ENCODE results near the gene BASP1.
A peak's percentile ranks its signal among the peaks of the same experiment; 100 is the strongest.
"Not testable (repeated sequence)": the region's sequence is repeated elsewhere in the genome, so short reads cannot be mapped to it uniquely, and the experiment has no call there.

BASP1 gene

DNA sequence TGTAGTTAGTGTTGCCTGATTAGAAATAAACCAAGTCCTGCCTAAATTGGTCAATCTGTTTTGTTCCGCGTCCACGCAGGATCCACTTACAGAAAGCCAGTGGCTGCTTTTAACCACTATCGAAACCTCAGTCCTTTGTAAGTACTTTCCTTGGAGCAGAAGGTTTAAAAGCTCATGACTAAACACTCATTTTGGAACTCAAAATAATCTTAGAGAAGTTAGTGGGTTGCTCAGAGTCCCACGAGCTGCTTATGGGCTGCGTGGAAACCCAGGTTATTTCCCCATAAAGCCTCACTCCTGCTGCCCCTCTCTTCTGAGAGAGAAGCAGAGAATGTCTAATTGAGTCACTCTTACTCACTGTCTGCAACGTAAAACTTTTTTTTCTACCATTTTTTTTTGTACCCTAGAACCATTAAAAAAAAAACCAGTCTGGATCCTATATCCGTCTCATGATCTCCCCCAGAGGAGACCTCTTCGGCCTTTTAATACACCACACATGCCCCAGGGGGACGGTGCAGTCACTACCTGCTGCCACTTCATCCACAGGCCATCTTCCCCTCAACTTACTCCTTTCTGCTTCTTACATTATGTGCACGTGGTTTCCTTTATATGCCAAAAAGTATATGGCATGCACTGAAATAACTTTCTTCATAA lies 7.6 kb downstream of the BASP1 start:
- no peak for DNase-seq

DNA sequence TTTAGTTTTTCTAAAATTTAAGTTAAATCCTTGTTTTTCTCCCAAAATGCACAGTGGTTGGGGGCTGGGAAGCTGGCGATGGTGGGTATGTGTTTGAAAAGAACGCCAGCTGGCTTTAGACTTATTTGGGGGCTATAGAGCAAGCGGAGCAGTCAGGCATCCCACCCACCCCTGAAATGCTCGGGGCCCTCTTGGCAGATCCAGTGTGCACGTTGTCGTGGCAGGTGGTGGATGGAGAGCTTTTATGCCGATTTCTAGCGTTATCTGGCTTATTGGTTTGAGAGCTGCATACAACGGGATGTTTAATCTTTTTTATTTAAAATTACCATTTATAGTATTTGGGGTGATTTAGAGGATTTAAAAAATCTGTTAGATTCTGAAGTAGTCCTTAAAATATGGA lies 8.1 kb downstream of the BASP1 start:
- no peak for DNase-seq

DNA sequence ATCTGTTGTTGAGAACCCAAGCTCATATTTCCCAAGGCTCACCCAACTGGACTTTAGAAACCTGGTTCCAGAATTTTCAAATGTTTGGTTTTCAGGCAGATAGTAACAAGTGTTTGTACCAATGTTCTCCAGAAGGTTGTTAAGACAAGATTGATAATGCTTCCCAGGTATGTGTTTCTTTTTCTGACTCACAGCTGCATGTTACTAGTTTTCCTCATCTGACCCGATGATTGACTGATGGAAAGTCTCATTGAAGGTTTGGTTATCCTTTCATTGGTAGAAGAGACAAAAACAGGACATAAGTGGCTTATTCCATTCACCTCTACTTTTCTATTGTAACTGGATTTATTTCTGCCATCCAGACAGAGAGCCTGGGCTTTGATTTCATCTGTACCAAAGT lies 10.4 kb downstream of the BASP1 start:
- DNase-seq, result no peak

DNA sequence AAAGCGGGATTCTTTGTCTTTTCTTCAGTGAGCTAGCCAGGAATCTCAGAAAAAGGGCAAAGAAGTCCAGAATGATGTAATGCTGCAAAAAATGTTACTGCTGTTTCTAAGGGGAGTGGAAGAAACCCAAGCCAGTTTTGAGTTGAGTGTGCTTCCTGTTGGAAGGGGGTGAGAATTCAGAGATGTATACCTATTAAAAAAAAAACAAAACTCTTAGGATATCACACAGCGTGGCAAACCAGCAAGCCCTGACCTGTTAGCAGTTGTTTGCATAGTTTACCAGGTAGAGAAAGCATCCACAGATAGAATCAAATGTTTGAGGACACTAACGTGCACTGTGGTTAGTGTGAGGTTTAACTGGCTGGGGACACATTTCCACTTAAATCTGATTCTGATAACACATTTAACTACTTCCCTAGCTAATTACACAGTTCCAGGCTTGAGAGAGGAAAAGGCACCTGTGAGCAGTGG lies 11.4 kb downstream of the BASP1 start:
- peak; percentile 82 for DNase-seq

- no peak for DNase-seq
These were observed 11.9 kb downstream of the BASP1 start for GRCh38 chr5:17229313-17229712.

DNA sequence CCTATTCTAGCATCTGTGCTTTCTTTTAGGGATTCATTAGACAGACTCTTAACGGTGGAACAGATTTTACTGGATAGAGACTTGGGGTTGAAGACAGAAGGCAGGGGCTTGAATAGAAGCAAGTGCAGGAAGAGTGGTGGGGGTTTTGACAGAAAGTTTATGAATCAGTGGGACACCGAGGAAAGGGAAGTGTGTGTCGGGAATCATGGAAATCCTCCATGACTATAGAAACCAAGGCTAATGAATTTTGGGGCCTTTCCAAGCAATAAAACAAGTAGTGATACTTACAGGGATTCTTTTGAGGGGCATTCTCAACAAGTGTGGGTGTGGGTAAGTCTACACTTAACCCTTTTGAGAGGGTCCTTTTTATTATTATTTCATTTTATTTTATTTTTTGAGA lies 12.8 kb downstream of the BASP1 start:
- no peak for DNase-seq

GRCh38 chr5:17230808-17231525 lies 13.5 kb downstream of the BASP1 start:
- DNase-seq, result no peak

DNA sequence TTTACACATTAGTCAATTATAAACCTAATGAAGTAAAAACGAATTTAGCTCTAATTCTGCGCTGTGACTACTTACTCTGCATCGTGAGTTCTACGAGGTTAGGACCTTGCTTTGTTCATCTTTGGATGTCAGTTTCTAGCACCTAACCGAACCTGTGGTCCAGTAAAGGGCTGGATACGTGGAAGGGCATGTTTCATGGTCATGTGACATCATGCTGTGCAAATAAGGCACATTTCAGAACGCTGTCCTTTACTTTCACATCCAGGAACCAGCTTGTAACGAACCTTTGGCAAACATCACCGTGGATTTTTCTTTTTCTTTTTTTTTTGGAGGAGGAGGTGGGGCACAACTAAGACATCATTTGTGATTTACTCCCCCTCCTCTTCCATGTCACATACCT lies 15.0 kb downstream of the BASP1 start:
- no peak for DNase-seq

- DNase-seq, result no peak
These were observed 16.1 kb downstream of the BASP1 start for GRCh38 chr5:17233488-17233887.

DNA sequence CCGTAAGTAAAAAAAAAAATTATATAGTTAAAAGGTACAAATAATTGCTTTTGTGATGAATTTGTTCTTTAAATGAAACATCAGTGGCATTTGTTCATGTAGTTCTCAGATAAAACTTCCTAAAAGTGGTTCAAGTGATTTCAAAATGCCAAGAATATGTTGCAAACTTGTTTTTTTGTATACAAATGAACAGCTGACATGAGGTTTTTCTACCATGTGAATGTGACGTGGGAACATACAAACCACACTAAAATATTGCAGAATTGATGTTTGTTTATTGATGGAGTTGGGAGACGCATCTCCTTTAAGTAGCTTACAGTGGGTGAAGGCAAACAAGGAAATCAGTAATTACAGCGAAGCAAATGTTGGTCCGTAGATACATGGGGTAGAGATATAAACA lies 16.9 kb downstream of the BASP1 start:
- DNase-seq, result no peak

DNA sequence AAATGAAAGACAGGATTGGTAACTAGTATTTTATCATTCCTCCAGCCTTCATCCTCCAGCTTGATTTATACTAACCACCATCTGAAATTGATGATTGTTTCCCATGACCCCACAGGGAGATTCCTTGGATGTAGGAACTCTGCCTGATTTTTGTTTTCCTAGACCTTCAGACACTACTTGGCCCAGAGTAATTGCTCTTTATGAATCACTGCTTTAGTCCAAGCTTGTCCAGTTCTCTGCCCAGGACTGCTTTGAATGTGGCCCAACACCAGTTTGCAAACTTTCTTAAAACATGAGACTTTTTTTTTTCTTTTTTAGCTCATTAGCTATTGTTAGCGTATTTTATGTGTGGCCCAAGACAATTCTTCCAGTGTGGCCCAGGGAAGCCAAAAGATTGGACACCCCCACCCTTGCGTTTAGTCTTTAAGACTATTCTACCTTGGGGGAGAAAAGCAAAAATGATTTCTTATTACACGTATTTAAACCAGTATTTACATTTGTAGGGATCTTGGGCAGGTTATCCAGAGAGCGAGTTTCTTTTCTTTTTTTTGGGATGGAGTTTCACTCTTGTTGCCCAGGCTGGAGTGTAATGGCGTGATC lies 18.4 kb downstream of the BASP1 start:
- no peak for DNase-seq

GRCh38 chr5:17238521-17239041 lies 21.1 kb downstream of the BASP1 start:
- DNase-seq, result no peak

GRCh38 chr5:17239953-17240352 lies 22.5 kb downstream of the BASP1 start:
- no peak for DNase-seq

GRCh38 chr5:17240487-17240886 lies 23.1 kb downstream of the BASP1 start:
- DNase-seq, result no peak

DNA sequence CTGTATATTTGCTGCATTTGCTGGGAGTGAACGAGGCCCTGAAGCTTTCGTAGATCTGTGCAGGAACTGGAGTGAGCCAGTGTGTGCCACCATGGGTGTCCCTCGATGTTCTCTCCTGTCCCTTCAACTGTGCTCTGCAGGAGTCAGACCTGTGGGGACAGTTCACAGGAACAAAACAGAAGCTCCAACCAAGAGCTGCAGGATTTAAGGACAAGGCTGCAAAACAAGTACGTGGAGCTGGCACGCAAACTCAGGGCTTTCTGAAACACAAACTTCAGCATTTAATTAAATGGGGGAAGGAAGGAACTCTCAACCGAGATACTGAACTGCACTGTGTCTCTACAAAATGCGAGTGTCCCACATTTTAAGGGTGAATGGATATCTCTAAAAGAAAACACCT lies 24.2 kb downstream of the BASP1 start:
- no peak for DNase-seq

DNA sequence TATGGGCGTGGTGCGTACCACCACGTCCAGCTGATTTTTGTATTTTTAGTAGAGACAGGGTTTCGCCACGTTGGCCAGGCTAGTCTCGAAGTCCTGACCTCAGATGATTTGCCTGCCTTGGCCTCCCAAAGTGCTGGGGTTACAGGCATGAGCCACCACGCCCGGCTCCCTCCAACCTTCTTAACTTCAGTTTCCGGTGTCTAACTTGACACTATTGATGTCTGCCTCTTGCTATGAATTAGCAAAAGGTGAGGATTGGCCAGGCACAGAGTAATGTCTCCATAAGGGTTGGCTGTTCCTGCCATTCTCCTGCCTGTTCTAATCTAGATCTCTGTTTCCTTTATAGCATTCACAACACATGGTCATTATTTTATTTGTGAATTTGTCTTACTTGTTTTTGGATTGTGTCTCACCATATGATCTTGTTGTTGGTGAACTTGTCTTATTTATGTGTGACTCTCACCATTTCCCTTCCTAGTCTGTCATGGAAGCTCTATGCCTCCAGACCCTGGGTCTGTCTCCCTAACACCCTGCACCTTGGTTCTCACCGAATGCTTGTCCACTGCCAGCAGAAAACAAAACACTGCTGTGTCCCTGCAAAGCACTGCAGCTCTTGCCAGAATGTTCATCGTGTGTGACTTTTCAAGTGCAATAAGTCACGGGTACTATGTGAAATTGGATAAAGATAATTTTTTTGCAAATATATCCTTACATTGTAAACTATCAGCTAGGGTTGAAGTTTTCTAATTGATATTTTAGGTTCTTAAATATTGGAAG lies 26.0 kb downstream of the BASP1 start:
- DNase-seq, result no peak

DNA sequence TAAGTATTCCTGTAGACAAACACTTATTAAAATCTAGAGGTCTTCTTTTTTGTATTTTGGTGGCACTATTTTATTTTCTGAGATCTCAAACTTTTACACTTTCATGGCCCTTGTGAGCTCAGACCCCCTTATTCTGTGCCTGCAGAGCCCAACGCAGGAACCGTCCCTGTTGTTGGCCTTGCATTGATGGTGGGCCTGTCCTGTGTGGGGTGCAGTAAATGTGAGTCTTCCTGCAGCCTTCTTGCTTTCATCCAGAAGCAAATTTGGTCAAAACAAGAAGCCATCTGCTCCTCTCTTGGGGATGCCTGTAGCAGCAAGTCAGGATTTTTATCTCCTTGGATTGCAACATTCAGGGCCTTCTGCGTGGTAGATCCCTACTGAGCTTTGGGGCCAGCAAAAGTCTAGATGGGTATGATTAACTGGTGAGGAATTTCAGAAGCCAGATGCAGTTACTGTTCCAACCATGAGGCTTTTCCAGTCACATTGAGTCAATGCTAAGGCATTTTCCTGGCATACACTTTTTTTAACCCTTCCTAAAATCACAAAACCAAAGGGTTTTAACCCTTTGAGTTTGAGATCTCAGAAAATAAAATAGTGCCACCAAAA lies 31.7 kb downstream of the BASP1 start:
- DNase-seq, result no peak

- DNase-seq, result not testable (repeated sequence)
These were observed 32.4 kb downstream of the BASP1 start for GRCh38 chr5:17249841-17250240.

GRCh38 chr5:17252543-17252942 lies 35.1 kb downstream of the BASP1 start:
- DNase-seq, result no peak

DNA sequence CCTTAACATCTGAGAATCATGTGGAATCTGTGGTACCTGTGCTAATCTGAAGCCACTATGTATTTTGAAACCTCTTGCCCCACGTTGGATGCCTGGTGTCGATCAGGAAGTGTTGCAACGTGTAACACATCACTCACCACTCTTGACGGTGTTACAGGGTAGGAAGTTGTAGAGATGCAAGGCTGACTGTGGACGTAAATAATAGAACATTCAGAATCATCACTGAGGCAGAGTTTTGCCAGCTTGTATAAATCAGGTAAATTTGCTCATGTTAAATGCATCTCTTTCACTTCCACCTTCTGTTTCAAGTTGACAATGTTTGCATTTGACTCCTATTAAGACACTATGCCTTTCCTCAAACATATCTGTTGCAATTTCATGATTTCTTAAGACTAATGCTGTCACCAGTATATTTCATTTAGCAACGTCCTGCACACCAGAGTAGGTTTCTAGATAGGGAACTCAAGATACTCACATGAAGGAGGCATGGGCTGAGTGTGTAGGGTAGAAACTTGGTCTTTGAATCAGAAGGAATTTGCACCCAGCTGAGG lies 38.1 kb downstream of the BASP1 start:
- no peak for DNase-seq

DNA sequence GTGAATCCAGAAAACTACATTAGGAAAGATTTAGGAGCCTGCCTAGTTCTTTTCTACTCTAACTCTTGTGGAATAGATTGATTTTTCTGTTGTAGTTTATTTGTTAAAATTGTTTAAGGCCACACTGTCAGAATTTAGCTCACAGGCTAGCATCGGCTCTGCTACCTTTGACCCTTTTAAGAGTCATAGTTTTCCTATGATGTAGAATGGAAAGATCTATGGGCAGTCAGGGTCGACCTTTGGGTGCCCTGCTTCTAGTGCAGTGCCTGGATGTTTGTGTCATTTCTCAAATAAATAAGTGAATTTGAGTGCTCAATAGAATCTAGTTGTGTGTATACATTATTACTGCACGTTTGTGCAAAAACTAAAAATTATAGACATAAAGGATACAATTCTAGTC lies 38.7 kb downstream of the BASP1 start:
- DNase-seq, result no peak

DNA sequence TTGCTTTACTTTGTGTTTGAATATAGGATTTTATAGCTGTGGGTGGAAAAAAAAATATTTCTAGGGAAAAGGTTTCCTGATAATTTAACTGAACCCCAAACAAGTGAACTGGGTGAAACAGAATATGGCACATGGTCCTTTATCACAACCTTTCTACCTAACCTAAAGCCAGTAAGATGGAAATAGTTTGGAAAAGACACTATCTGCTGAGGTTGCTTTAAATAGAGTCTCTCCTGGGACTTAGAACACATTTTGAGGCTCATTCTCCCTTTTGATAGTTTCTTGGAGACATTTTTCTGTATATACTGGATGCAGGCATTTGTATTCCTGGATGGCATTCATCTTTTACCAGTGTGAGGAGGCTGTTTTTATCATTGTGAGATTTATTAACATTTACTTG lies 39.4 kb downstream of the BASP1 start:
- DNase-seq, result no peak
